IPS DF 19.7 (cell line): Measurements from ENCODE around the gene ZNF106.

Experiments used
- DNase-seq: peaks from one replicate; pipeline ENCODE4 v3.0.0-alpha.2; 2013; ENCODE audit warnings: low read depth, low spot score

Gene ZNF106

DNA sequence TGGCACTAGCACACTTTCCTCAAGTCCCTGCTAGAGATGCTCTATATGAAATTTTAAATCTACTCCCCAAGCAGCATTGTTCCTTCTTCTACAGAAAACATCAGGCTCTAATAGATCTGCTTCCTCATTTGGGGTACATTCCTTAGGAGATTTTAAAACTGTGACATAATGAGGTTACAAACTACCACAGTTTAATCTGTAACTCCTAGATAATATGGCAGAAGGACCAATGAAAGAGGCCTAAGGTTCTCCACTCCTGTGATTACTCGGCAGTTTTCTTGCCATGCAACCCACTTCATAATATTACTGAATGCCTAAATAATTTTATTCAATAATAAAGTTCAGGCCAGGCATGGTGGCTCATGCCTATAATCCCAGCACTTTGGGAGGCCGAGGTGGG, 16.1 kb downstream of the ZNF106 start:
- no peak for DNase-seq

DNA sequence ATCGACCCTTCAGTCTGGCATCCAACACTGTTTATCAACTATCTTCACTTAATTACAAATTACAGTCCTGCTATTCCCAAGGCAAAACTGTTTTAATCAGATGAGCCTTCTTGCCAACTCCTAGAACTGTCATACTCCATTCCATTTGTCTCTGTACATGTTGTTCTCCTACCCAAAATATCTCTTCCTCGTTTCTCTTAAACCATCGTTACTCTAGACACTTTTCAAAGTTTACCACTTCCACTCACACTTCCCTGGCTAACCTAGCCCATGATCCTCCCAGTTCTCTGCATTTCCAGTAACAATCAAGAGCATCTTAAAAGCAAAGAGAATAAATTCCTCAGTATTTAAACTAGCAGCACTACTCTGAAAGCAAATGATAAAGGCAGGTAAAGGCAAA, 19.9 kb downstream of the ZNF106 start:
- DNase-seq, result no peak

GRCh38 chr15:42465520-42466259, 25.3 kb downstream of the ZNF106 start:
- DNase-seq, result no peak

GRCh38 chr15:42461261-42461660, 29.7 kb downstream of the ZNF106 start:
- no peak for DNase-seq

- DNase-seq, result peak; percentile 94
Measured at GRCh38 chr15:42457445-42458442, 33.2 kb downstream of the ZNF106 start.

DNA sequence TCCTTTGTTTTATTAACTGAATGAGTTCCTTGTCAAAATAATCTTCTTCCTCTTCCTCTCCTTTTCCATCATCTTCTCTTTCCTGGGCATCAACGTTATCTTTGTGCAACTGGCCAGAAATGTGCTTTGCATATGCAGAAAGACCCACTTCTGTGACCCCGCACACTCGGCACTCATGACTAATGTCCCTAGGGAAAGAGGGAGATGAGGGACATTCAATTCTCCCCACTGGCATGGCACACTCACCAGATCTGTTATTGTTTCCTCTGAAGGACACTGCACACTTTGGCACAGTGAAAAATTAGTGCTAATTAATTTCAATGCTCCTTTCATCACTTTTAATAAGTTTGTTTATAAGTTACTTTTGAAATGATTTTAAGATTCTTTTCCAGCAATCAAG, 34.0 kb downstream of the ZNF106 start:
- DNase-seq, result no peak

- DNase-seq, result no peak
Measured at GRCh38 chr15:42456531-42456930, 34.4 kb downstream of the ZNF106 start.

DNA sequence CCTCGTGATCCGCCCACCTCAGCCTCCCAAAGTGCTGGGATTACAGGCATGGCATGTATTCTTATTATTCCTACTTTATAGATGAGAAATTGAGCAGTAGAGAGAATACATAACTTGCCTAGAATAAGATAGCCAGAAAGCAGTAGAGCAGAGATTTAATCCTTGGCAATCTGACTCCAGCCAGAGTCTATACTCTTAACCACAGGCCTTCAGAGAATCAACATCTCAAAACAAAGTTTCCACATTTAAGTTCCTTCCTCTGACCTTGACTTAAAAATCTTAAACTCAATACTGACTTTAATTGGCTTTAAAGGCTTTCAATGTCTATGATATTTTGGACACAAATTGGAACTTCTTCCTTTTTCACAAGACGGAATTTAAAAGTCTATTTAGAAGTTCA, 37.1 kb downstream of the ZNF106 start:
- no peak for DNase-seq

DNA sequence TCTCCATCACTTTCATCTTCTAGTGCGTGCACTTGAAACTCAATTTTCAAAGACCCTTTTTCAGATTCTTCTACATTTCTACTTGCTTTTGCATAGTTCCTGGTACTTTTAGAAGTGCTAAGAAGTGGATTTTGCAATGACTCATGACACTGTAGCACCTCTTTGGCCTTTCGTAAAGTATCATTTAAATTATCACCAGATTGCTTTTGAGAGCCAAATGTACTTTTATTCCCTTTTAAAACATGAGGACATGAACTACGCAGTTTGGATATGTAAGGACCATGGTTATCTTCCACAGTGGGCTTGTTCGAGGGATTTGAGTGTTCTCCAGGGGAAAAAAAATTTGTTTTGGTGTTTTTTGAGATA, 40.5 kb downstream of the ZNF106 start:
- DNase-seq, result no peak

DNA sequence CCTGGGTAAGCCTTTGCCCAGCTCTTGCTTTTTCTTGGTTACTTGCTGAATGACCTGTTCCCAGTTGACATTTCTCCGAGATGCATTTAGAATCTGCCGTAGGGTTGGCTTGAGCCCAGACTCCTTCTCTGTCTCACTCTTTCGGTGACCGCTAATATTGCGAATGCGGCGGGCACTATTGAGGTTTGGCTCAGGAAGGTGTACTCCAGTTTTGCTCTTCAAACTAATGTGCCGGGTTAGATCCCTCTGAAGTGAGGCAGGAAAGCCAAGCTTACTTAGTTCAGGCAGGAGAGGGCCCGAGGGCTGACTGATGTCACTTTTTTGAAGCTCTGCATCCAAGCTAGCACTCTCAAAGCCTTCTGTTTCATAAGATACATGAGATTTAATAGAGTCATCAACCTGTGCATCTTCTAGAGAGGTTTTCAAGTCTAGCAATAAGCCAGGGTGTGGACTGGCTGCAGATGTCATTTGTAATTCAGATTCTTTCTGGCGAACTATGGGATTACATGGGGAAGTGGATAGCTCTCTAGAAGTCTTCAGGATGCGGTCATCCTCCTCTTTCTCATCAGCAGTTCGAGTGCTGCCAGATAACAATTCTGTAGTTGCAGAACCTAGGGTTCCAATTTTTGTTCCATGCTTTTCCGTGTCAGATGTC, 41.0 kb downstream of the ZNF106 start:
- no peak for DNase-seq

DNA sequence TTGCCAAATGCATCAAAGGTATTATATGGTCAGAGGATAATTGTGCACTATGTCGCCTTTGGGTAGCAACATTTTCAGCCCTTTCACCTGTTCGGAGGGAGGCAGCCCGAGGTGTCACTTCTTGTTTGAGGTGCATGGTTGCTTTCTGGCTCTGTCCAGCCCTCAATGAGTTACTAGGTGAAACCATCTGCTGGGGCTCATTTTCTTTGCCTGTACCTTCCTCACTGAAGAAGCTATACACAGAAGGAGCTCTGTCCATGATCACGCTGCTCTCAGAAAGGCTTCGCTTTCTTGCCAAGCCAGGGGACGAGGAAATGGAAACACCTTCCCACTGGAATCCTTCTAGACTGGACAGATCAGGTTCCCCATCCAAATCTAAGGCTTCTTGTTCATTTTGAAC, 42.7 kb downstream of the ZNF106 start:
- DNase-seq, result no peak

DNA sequence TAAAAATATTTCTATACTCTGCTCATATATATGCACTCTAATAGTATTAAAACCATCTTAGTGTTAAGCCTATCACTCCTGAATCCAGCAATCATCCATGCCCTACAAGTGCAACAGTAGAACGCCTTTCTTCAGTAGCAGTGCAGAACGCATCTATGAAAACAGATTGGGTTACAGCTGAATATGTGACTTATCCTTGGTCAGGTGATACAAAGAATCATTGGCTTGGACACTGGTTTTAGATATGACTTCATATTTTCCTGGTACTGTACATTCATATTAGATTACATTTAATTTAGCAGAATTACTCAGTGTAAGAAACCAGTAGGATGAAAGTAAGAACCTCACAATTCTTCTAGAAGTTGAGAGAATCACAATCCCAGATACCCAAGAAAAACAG, 43.3 kb downstream of the ZNF106 start:
- no peak for DNase-seq

GRCh38 chr15:42445551-42445950, 45.4 kb downstream of the ZNF106 start:
- no peak for DNase-seq

DNA sequence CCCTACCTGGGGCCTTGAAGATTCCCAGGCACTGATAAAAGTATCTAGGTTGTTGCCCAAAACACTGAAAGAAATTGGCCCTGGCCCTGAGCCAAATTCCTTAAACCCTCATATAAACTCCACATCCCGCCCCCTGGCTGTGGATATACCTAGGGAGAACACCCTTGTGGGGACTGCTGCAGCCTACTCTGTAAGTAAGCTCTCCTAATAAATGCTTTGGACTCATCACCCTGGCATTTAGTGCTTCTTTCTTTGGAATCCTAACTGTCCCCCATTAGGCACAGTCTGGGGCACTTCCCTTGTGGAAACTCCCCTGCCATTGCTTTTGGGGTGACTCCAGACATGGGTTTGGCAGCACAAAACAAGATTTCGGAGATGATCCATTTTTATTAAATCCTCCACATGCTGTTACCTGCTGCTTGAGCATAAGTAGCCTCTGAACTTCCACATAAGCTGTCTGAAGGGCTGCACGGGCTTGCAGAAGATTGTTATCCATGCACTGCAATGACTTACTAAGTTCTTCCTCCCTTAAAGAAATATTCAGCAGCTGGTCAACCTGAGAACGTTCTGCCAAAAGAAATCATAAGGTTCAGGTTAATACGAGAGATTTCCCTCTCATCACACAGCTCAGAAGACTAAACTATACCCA, 46.4 kb downstream of the ZNF106 start:
- no peak for DNase-seq

DNA sequence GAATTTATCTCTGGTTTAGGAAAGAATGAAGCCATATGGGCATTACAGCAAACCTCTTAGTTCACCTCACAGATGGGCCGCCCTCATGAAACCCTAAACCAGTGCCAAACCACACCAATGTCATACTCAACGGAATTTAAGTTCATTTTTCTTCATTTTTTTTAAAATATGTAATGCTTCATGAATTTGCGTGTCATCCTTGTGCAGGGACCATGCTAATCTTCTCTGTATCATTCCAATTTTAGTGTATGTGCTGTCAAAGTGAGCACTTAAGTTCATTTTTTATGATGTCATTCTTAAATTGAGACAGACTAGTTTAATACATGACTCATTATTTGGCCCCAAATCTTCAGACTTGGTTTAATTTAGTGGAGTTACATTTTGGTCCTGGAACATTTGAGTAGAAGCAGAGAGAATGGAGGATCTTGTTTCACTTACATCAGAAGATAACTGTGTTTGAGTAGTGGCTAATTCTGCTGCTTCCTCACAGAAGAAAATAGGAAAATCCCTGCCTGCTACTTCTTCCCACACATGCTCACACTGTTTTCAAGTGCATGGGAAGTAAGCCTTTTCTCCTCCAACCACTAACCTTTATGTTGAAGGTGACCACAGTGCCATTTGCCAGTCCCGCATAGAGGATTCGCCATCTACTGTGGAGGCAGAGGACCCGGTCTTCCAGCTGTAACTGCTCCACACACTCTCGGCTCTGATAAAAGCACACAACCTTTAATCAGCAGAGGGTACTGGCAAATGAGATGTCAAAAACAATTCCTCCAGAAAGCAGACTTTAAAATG, 63.3 kb downstream of the ZNF106 start:
- DNase-seq, result no peak

GRCh38 chr15:42421376-42421775, 69.6 kb downstream of the ZNF106 start:
- DNase-seq, result no peak

DNA sequence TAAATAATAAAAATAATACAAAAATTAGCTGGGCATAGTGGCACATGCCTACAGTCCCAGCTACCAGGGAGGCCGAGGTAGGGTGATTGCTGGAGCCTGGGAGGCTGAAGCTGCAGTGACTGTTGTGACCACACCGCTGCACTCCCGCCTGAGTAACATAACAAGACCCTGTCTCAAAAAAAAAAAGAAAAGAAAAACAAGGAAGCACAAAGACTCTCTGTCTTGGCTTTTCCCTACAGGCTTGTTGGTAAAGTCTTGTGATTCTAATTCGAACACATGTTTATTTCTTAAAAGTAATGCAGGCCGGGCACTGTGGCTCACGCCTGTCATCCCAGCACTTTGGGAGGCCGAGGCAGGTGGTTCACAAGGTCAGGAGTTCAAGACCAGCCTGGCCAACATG, 71.6 kb downstream of the ZNF106 start:
- no peak for DNase-seq

DNA sequence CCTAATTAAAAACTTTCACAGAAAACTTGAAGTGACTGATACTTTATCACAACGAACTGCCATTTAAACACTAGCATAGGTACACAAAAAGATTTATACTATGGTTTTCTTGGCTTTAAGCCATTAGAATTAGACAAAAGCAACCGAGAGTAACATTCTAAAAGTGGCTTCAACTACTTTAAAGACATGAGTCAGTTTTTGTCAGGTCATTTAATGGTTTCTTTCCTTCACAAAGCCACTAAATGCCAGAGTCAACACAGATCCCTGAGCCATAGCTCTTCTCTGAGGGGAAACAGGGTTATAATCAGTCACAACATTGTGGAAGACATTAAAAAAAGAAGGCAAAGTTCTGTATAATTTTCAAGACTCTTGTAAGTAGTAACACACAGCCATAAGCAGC, 77.0 kb downstream of the ZNF106 start:
- DNase-seq, result no peak

DNA sequence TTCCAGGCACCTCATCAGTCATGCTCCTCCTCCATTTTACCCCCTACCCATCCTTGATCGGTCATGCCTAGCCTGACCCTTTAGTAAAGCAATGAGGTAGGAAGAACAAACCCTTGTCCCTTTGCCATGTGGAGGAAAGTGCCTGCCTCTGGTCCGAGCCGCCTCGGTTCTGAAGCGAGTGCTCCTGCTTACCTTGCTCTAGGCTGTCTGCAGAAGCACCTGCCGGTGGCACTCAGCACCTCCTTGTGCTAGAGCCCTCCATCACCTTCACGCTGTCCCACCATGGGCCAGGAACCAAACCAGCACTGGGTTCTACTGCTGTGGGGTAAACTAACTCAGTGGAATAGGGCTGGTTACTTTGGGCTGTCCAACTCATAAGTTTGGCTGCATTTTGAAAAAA, 79.1 kb downstream of the ZNF106 start:
- no peak for DNase-seq

DNA sequence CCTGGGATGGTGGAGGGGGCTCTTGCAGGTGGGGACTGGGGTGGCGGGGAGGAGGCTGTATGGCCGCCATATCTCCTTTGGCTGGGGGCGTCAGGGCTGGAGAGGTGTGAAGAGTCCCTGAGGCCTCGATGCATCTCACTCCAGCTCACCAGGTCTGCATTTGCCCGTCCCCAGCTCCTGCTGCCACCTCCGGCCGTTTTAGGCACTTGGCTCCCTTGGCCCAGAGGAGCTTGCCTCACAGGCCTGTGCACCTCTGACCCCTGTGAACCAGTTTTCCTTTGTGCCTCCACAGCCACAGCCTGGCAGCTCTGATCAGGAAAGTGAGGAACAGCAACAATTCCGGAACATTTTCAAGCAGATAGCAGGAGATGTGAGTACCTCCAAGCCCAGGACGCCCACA, 81.9 kb downstream of the ZNF106 start:
- DNase-seq, result no peak

GRCh38 chr15:42408178-42408577, 82.8 kb downstream of the ZNF106 start:
- no peak for DNase-seq
